ENCODE data around the gene AHDC1.
"Not testable (repeated sequence)": the region's sequence is repeated elsewhere in the genome, so short reads cannot be mapped to it uniquely, and the experiment has no call there.

Gene AHDC1

DNA sequence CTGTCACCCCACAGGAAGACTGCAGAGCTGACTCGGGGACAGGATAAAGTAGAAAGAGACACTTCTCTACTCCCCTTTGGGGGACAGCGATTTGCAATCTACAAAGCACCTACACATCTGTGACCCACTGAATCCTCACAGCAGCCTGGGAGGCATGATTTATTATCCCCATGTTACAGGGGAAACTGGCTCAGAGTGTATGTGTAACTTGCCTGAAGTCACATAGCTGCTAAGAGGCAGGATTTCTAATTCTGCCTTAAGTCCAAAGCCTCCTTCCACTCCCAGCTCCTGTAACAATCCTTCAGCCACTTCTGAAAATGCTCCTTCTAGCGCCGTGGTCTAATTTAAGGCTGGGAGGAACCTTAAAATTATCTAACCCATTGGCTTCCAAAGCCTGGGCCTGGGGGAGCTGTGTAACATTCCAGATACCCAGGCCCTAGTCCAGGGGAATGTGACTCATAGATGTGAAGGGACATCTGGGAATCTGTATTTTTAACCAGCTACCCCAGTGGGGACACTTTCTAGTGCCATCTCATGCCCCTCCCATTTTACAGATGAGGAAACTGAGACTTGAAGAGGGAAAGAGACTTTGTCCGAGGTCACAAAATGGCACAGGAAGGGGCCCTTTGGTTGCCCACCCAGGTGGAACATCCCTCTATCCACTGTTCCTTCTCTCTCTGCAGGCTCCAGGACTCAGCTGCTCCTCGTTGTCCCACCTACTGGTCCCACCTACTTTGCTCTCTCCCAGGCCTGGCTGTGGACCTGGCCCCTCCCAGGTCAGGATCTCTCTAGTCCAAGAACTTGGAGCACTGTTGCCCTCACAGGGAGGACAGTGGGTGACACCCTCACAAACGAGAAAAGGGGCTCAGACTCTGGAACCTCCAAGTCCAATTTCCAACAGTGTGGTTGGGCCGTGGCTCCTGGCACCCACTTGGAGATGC is 48.9 kb downstream of the AHDC1 start:
- ChIA-PET POLR2A (interaction anchor here (0.9 kb wide), 2 partner anchors 9 to 16 kb away, joined by 3 read pairs; no protein-coding TSS in a partner anchor), CTCF (interaction anchor here (0.7 to 27.5 kb wide), 10 partner anchors 14 to 258 kb away, joined by 3 to 689 read pairs (median 28); partner anchors contain the start of gene AHDC1)
- no peak overlapping the region for H3K4me3 ChIP-seq (ENCODE audit: low read depth, low read length)
- TF ChIP-seq, protein P1, sequence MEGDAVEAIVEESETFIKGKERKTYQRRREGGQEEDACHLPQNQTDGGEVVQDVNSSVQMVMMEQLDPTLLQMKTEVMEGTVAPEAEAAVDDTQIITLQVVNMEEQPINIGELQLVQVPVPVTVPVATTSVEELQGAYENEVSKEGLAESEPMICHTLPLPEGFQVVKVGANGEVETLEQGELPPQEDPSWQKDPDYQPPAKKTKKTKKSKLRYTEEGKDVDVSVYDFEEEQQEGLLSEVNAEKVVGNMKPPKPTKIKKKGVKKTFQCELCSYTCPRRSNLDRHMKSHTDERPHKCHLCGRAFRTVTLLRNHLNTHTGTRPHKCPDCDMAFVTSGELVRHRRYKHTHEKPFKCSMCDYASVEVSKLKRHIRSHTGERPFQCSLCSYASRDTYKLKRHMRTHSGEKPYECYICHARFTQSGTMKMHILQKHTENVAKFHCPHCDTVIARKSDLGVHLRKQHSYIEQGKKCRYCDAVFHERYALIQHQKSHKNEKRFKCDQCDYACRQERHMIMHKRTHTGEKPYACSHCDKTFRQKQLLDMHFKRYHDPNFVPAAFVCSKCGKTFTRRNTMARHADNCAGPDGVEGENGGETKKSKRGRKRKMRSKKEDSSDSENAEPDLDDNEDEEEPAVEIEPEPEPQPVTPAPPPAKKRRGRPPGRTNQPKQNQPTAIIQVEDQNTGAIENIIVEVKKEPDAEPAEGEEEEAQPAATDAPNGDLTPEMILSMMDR (IDR thresholded peaks at IDR 0.05; ENCODE audit: insufficient read depth, low read length, missing control alignments): no peak
- no peak for DNase-seq (ENCODE audit: low read depth, low spot score)

DNA sequence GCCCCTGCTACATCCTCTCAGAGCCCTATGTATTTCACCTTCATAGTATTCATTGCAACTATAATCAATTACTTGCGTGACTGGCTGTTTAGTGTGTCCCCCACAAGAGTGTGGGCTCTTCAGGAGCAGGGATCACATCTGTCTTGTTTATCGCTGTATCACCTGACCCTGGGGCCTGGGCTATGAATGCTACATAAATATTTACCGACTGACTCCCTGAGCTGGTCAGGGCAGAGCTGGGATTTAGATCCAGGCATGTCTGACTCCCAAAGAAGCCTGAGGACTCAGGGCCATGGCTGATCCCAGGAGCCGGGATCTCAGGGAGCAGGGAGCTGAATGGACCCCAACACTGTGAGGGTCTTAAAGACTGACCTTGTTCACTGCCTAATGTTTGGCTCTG is 49.7 kb downstream of the AHDC1 start:
- ChIA-PET POLR2A (interaction anchor here (0.9 kb wide), 2 partner anchors 10 to 15 kb away, joined by 3 read pairs; no protein-coding TSS in a partner anchor), CTCF (interaction anchor here (0.7 to 27.5 kb wide), 10 partner anchors 13 to 257 kb away, joined by 3 to 689 read pairs (median 14); partner anchors contain the start of gene AHDC1)
- DNase-seq (ENCODE audit: low read depth, low spot score): no peak
- no peak overlapping the region for H3K4me3 ChIP-seq (ENCODE audit: low read depth, low read length)
- TF ChIP-seq, protein P1 (IDR thresholded peaks at IDR 0.05; ENCODE audit: insufficient read depth, low read length, missing control alignments): no peak

DNA sequence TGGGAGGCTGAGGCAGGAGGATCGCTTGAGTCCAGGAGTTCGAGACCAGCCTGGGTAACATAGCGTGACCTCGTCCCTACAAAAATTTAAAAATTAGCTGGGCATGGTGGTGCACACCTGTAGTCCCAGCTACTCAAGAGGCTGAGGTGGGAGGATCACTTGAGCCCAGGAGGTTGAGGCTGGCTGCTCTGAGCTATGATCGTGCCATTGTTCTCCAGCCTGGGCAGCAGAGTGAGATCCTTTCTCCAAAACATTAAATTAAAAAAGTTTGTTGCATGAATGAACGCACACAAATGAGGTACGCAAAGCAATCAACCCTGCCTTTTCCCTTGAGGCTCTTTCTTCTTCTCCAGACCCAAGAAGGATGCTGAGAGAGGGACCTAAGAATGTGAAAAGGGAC is 50.1 kb downstream of the AHDC1 start:
- DNase-seq (ENCODE audit: low read depth, low spot score); H3K4me3 ChIP-seq (ENCODE audit: low read depth, low read length); POLR2A ChIA-PET: not testable (repeated sequence)
- CTCF ChIA-PET: interaction anchor here (1.5 to 27.5 kb wide), 5 partner anchors 13 to 253 kb away, joined by 4 to 689 read pairs (median 219); partner anchors contain the start of gene AHDC1

DNA sequence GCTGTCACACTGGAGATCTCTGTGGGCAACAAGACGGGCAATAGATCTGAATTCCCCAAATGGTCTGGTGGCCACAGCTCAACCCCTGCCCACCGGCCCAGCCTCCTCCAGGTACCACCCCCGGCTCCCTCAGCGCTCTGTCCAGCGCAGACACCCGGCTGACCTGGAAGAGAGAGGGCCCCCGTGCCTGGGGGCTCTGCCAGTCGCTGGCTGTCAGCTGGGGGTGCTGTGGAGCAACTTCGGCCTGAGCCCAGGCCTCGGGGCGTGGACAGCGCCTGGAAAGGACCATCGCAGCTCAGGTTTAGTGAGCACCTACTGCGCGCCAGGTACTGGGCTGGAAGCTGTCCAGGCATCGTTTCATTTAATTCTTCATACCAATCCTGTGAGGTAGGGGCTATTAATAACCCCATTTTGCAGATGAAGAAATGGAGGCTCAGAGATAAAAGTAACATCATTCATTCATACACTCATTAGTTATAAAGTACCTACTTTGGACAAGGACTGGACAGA is 51.0 kb downstream of the AHDC1 start:
- ChIA-PET POLR2A (no interaction called here), CTCF (interaction anchor here (0.8 to 27.5 kb wide), 7 partner anchors 8 to 252 kb away, joined by 3 to 689 read pairs (median 58); partner anchors contain the start of gene AHDC1)
- TF ChIP-seq, protein P1 (IDR thresholded peaks at IDR 0.05; ENCODE audit: insufficient read depth, low read length, missing control alignments): no peak
- H3K4me3 ChIP-seq (ENCODE audit: low read depth, low read length): no peak overlapping the region
- no peak for DNase-seq (ENCODE audit: low read depth, low spot score)

DNA sequence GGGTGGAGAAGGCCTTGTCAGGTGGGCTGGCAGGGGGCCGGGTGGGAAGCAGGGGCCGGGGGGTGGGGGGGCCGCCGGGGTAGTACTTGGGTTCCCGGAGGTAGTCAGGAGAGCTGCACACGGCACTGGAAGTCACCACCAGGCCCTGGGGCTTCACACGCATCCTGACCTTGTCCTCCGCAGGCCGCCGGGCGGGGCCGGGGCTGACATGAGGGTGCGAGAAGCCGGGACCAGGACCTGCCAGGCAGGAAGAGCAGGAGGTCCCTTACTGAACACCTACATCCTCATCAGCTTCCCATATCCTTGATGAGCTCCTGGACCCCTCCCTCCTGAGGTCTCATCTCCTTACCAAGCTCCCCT is 52.0 kb downstream of the AHDC1 start:
- TF ChIP-seq, protein P1 (IDR thresholded peaks at IDR 0.05; ENCODE audit: insufficient read depth, low read length, missing control alignments): no peak
- CTCF ChIA-PET: interaction anchor here (0.7 to 27.5 kb wide), 6 partner anchors 9 to 251 kb away, joined by 3 to 689 read pairs (median 112); partner anchors contain the start of gene AHDC1
- POLR2A ChIA-PET: no interaction called here

DNA sequence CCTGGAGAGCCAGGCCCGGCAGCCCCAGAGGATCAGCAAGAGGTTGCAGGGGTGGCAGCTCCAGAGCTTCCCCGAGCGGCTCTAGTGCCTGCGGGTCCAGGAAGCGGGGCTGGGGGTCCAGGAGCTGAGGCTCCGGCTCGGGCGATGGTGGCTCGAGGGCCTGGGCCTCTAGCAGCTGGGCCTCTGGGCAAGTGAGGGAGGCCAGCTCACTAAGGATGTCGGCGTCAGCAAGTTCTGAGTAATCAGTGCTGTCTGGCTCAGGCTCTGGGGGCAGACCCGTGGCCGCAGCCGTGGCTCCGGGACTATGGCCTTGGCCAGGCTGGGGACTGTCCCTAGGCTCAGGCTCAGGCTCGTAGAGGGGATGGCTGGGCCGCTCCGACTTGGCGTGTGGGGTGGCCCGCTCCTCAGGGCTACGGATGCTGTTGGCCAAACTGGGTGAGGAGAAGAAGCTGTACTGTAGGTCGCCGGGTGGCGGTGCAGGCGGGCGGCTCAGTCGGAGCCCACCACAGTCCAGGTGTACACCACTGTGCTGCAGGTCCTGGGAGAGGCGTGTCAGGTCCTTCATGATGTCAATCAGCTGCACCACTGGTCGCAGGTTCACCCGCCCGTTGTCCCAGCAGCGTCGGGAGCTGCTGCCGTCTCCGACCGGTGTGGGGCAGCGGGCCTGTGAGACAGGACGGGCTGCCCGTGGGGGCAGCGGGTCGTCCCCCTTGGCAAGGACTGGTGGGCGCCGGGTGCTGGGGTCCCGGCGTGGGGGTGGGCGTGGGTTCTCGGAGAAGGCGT is 52.6 kb downstream of the AHDC1 start:
- CTCF ChIA-PET: interaction anchor here (1.4 to 27.5 kb wide), 4 partner anchors 10 to 48 kb away, joined by 3 to 689 read pairs (median 220); partner anchors contain the start of gene AHDC1
- no peak for DNase-seq (ENCODE audit: low read depth, low spot score)
- H3K4me3 ChIP-seq (ENCODE audit: low read depth, low read length): no peak overlapping the region
- POLR2A ChIA-PET: no interaction called here
- TF ChIP-seq, protein P1 (IDR thresholded peaks at IDR 0.05; ENCODE audit: insufficient read depth, low read length, missing control alignments): no peak

More for the DNA sequence above, 52.0 kb downstream of the AHDC1 start:
- H3K4me3 ChIP-seq (ENCODE audit: low read depth, low read length): no peak overlapping the region
- no peak for DNase-seq (ENCODE audit: low read depth, low spot score)
